Tibial artery (tissue), 4 donors: ENCODE results near the gene SLC16A3.
A peak's percentile ranks its signal among the peaks of the same experiment; 100 is the strongest.

Source experiments
- DNase-seq, 2 donors: peaks; one replicate each; pipeline ENCODE4 v3.0.0-alpha.2; 2019
- H3K27ac ChIP-seq, 2 donors: fragments of 200-600 bp; sonication (generic) in 1 of 2; 1 replicate in 1 of 2; 2 replicates in 1 of 2; pipeline ENCODE4 v1.5.1; 2018 to 2019; ENCODE audit warnings: mild to moderate bottlenecking in 1 of 2
- H3K27me3 ChIP-seq, 2 donors: fragments of 200-600 bp; sonication (generic) in 1 of 2; one replicate each; pipeline versions ENCODE4 v1.5.1 to v1.6.0; 2016 to 2019
- H3K36me3 ChIP-seq, 3 donors: fragments of 200-600 bp; sonication (generic) in 2 of 3; one replicate each; pipeline ENCODE4 v1.5.1; 2016 to 2019; ENCODE audit warnings: mild to moderate bottlenecking in 2 of 3
- H3K4me1 ChIP-seq, 4 donors: fragments of 200-600 bp; sonication (generic) in 2 of 4; 1 replicate in 3 of 4; 2 replicates in 1 of 4; pipeline ENCODE4 v1.5.1; 2016 to 2019
- H3K4me3 ChIP-seq, 2 donors: fragments of 200-600 bp; sonication (generic) in 1 of 2; 1 replicate in 1 of 2; 2 replicates in 1 of 2; pipeline ENCODE4 v1.5.1; 2018 to 2019; ENCODE audit warnings: mild to moderate bottlenecking in 2 of 2
- H3K9me3 ChIP-seq, 3 donors: fragments of 200-600 bp; sonication (generic) in 1 of 3; one replicate each; pipeline ENCODE4 v1.5.1; 2016 to 2019
- CTCF ChIP-seq, 2 experiments: fragments of 200-600 bp in 1 of 2; fragments of 450-650 bp in 1 of 2; IDR thresholded peaks; one replicate each; pipeline ENCODE4 v1.5.1; 2017 to 2019; ENCODE audit warnings: antibody characterized with exemption in 2 of 2, mild to moderate bottlenecking in 1 of 2, moderate library complexity in 1 of 2
- intact Hi-C: fragments of 100-400 bp; cut with DNase I; formaldehyde crosslinking; loops from one replicate; pipeline ENCODE4 v1.15.0; 2023; ENCODE audit warnings: low total_unique reads

The SLC16A3 gene

GRCh38 chr17:82242698-82242976 is 13.8 kb downstream of the SLC16A3 start:
- intact Hi-C loops, result loop anchor here (10.0 kb wide), 1 partner anchor 52 kb away; no protein-coding TSS in a partner anchor
- TF ChIP-seq CTCF (IDR thresholded peaks at IDR 0.05), result no peak
- DNase-seq, result no peak
- Histone ChIP-seq H3K36me3 (peaks cover 33 to 49% (median 47%) of the 10 kb centered on the region in 3 donors), H3K4me3 (no peak overlapping the region), H3K4me1 (peaks cover 20 to 82% (median 75%) of the 10 kb centered on the region in 4 donors), H3K27me3 (no peaks in the 10 kb centered on the region), H3K27ac (peak overlapping the region; percentile 84 to 89), H3K9me3 (no peaks in the 10 kb centered on the region)

GRCh38 chr17:82242977-82243647 is 14.3 kb downstream of the SLC16A3 start:
- H3K4me1 ChIP-seq, result peaks cover 20 to 77% (median 72%) of the 10 kb centered on the region in 4 donors
- no peak for TF ChIP-seq CTCF (IDR thresholded peaks at IDR 0.05)
- H3K4me3 ChIP-seq, result no peak overlapping the region
- peak overlapping the region; percentile 84 to 89 for H3K27ac ChIP-seq
- no peaks in the 10 kb centered on the region for H3K27me3 ChIP-seq
- H3K36me3 ChIP-seq, result peaks cover 38 to 53% (median 49%) of the 10 kb centered on the region in 3 donors
- intact Hi-C loops, result loop anchor here (10.0 kb wide), 1 partner anchor 52 kb away; no protein-coding TSS in a partner anchor
- DNase-seq, result peak; percentile 82 to 95
- no peaks in the 10 kb centered on the region for H3K9me3 ChIP-seq

- TF ChIP-seq CTCF (IDR thresholded peaks at IDR 0.05), result no peak
- Histone ChIP-seq H3K4me3 (no peak overlapping the region), H3K9me3 (no peaks in the 10 kb centered on the region), H3K4me1 (peaks cover 20 to 70% (median 65%) of the 10 kb centered on the region in 4 donors), H3K27me3 (no peaks in the 10 kb centered on the region), H3K36me3 (peaks cover 45 to 61% (median 56%) of the 10 kb centered on the region in 3 donors), H3K27ac (peak overlapping the region in 1 of 2 donors; percentile 89)
- no peak for DNase-seq
- intact Hi-C loops, result loop anchor here (10.0 kb wide), 1 partner anchor 51 kb away; no protein-coding TSS in a partner anchor
Observed at GRCh38 chr17:82243648-82244412, 15.0 kb downstream of the SLC16A3 start.

GRCh38 chr17:82244413-82245133 is 15.7 kb downstream of the SLC16A3 start:
- no peak overlapping the region for H3K4me3 ChIP-seq
- peak; percentile 39 to 42 for TF ChIP-seq CTCF (IDR thresholded peaks at IDR 0.05)
- no peak for DNase-seq
- H3K27ac ChIP-seq, result no peak overlapping the region
- intact Hi-C loops, result loop anchor here (10.0 kb wide), 1 partner anchor 50 kb away; no protein-coding TSS in a partner anchor
- no peaks in the 10 kb centered on the region for H3K9me3 ChIP-seq
- no peaks in the 10 kb centered on the region for H3K27me3 ChIP-seq
- peaks cover 20 to 63% (median 58%) of the 10 kb centered on the region in 4 donors for H3K4me1 ChIP-seq
- H3K36me3 ChIP-seq, result peaks cover 53 to 68% (median 57%) of the 10 kb centered on the region in 3 donors
